GM12878 (cell line): Measurements from ENCODE around the gene COL13A1.

Experiments used
- HDAC2 ChIP-seq: fragments of 200-600 bp; sonication (generic); IDR thresholded peaks from 2 replicates; pipeline ENCODE4 v1.6.1; 2017
- NFYB ChIP-seq: IDR thresholded peaks from 2 replicates; pipeline ENCODE4 v1.6.1; 2011; ENCODE audit warnings: low read depth, mild to moderate bottlenecking, low read length, improper control_type of control experiment, moderate library complexity; ENCODE audit not compliant: insufficient read depth
- POLR2A ChIP-seq: IDR thresholded peaks from 2 replicates; pipeline ENCODE4 v1.6.1; 2011; ENCODE audit warnings: low read depth, mild to moderate bottlenecking, low read length
- RB1 ChIP-seq: fragments of 450-650 bp; formaldehyde crosslinking; IDR thresholded peaks from 2 replicates; pipeline ENCODE4 v1.6.1; 2017; ENCODE audit warnings: mild to moderate bottlenecking, borderline replicate concordance
- TAF1 ChIP-seq: IDR thresholded peaks from 2 replicates; pipeline ENCODE4 v1.6.1; 2011; ENCODE audit warnings: mild to moderate bottlenecking, low read depth, low read length, borderline replicate concordance
- YY1 ChIP-seq: IDR thresholded peaks from 2 replicates; pipeline ENCODE4 v1.6.1; 2011; ENCODE audit warnings: low read depth, mild to moderate bottlenecking, low read length
- ZNF622 ChIP-seq: fragments of 450-650 bp; IDR thresholded peaks from 2 replicates; pipeline ENCODE4 v1.6.1; 2017; ENCODE audit warnings: mild to moderate bottlenecking, inconsistent platforms
- TF ChIP-seq, protein P1 (sequence below), 3 experiments: IDR thresholded peaks in 2 of 3; conservative IDR thresholded peaks in 1 of 3; 2 replicates each; pipeline ENCODE4 v1.5.1; 2011; ENCODE audit warnings: low read depth in 3 of 3, low read length in 3 of 3, mild to moderate bottlenecking in 3 of 3, control low read depth in 2 of 3, moderate library complexity in 2 of 3, inconsistent platforms in 1 of 3, mixed read lengths in 1 of 3; ENCODE audit not compliant: control insufficient read depth in 2 of 3, insufficient read depth in 1 of 3; ENCODE audit errors: extremely low read depth in 1 of 3
- TF ChIP-seq, protein P2 (sequence below): fragments of 450-650 bp; IDR thresholded peaks from 2 replicates; pipeline ENCODE4 v1.6.1; 2016; ENCODE audit warnings: mild to moderate bottlenecking, moderate library complexity, borderline replicate concordance
- TF ChIP-seq, protein P3 (sequence below): IDR thresholded peaks from 2 replicates; pipeline ENCODE4 v1.6.1; 2012; ENCODE audit warnings: low read depth, low read length, improper control_type of control experiment

DNA sequence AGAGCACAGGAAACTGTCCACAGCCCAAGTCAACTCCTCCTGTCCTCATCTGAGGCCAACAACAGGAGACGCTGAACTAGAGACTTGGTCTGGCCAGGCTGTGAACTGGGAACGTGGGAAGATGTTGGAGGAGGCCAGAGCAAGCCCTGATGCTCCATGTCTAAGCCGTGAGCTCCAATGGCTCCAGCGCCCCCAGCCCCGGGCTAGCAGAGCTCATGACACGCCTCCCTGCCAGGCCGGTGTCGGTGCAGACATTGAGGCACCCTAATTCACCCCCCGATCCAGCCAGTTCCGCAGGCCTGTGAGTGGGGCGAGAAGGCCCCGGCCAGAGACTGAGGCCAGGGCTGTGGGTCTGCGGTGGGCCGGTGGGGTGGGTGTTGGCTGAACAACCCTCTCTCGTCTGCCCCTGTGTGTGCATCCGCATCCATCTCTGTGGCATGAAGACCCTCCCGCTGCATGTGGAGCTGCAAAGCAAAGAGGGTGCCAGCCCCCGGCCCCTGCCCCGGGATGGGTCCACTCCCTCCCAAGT, 141.7 kb downstream of the COL13A1 start:
- TF ChIP-seq ZNF622 (no peak), TAF1 (no peak), POLR2A (no peak), NFYB (no peak), YY1 (no peak), RB1 (no peak), HDAC2 (no peak)
- TF ChIP-seq, protein P1, sequence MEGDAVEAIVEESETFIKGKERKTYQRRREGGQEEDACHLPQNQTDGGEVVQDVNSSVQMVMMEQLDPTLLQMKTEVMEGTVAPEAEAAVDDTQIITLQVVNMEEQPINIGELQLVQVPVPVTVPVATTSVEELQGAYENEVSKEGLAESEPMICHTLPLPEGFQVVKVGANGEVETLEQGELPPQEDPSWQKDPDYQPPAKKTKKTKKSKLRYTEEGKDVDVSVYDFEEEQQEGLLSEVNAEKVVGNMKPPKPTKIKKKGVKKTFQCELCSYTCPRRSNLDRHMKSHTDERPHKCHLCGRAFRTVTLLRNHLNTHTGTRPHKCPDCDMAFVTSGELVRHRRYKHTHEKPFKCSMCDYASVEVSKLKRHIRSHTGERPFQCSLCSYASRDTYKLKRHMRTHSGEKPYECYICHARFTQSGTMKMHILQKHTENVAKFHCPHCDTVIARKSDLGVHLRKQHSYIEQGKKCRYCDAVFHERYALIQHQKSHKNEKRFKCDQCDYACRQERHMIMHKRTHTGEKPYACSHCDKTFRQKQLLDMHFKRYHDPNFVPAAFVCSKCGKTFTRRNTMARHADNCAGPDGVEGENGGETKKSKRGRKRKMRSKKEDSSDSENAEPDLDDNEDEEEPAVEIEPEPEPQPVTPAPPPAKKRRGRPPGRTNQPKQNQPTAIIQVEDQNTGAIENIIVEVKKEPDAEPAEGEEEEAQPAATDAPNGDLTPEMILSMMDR (IDR thresholded peaks at IDR 0.05 in 2 of 3, conservative IDR thresholded peaks at IDR 0.05 in 1 of 3; ENCODE audit: control insufficient read depth in 2 of 3, extremely low read depth in 1 of 3, insufficient read depth in 1 of 3, low read depth in 3 of 3, low read length in 3 of 3): no peak
- TF ChIP-seq, protein P2, sequence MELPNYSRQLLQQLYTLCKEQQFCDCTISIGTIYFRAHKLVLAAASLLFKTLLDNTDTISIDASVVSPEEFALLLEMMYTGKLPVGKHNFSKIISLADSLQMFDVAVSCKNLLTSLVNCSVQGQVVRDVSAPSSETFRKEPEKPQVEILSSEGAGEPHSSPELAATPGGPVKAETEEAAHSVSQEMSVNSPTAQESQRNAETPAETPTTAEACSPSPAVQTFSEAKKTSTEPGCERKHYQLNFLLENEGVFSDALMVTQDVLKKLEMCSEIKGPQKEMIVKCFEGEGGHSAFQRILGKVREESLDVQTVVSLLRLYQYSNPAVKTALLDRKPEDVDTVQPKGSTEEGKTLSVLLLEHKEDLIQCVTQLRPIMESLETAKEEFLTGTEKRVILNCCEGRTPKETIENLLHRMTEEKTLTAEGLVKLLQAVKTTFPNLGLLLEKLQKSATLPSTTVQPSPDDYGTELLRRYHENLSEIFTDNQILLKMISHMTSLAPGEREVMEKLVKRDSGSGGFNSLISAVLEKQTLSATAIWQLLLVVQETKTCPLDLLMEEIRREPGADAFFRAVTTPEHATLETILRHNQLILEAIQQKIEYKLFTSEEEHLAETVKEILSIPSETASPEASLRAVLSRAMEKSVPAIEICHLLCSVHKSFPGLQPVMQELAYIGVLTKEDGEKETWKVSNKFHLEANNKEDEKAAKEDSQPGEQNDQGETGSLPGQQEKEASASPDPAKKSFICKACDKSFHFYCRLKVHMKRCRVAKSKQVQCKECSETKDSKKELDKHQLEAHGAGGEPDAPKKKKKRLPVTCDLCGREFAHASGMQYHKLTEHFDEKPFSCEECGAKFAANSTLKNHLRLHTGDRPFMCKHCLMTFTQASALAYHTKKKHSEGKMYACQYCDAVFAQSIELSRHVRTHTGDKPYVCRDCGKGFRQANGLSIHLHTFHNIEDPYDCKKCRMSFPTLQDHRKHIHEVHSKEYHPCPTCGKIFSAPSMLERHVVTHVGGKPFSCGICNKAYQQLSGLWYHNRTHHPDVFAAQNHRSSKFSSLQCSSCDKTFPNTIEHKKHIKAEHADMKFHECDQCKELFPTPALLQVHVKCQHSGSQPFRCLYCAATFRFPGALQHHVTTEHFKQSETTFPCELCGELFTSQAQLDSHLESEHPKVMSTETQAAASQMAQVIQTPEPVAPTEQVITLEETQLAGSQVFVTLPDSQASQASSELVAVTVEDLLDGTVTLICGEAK: no peak
- TF ChIP-seq, protein P3, sequence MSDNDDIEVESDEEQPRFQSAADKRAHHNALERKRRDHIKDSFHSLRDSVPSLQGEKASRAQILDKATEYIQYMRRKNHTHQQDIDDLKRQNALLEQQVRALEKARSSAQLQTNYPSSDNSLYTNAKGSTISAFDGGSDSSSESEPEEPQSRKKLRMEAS: no peak
